Endothelial cell (in vitro differentiated cells): ENCODE data around the gene PXDN. TPM values are rescaled to one million over a fixed set of nuclear protein-coding genes. Genes with fewer than 3 reads are reported as not detected.

Experiments used
- DNase-seq: peaks from one replicate; pipeline ENCODE4 v3.0.0; 2021; ENCODE audit warnings: low spot score
- H3K27ac Mint-ChIP-seq: one replicate; pipeline ENCODE4 v1.8.0; 2021; ENCODE audit warnings: mixed read lengths, inconsistent platforms; ENCODE audit not compliant: unreplicated experiment
- H3K27me3 Mint-ChIP-seq: one replicate; pipeline ENCODE4 v1.8.0; 2021; ENCODE audit warnings: mild to moderate bottlenecking, moderate library complexity, mixed read lengths, inconsistent platforms; ENCODE audit not compliant: unreplicated experiment
- H3K36me3 Mint-ChIP-seq: one replicate; pipeline ENCODE4 v1.8.0; 2021; ENCODE audit warnings: mild to moderate bottlenecking, low read depth, mixed read lengths, inconsistent platforms; ENCODE audit not compliant: unreplicated experiment
- H3K4me1 Mint-ChIP-seq: one replicate; pipeline ENCODE4 v1.8.0; 2021; ENCODE audit warnings: mild to moderate bottlenecking, mixed read lengths, inconsistent platforms; ENCODE audit not compliant: unreplicated experiment
- H3K4me3 Mint-ChIP-seq: one replicate; pipeline ENCODE4 v1.8.0; 2021; ENCODE audit warnings: mild to moderate bottlenecking, mixed read lengths, inconsistent platforms; ENCODE audit not compliant: unreplicated experiment
- H3K9me3 Mint-ChIP-seq: one replicate; pipeline ENCODE4 v1.8.0; 2021; ENCODE audit warnings: mixed read lengths, inconsistent platforms; ENCODE audit not compliant: unreplicated experiment
- CTCF ChIP-seq: fragments of 200-600 bp; sonication (generic); IDR thresholded peaks from one replicate; pipeline ENCODE4 v1.5.0; 2021; ENCODE audit warnings: antibody characterized with exemption; ENCODE audit not compliant: unreplicated experiment
- total RNA-seq: library from RNA; stranded (reverse); fragmentation: NEBNext Ultra II Directional; extraction: Animal tissue kit (Norgen Biotek cat#: 25700); gene quantifications from one replicate; pipeline ENCODE4 v1.2.1, GENCODE V29; 2021; ENCODE audit not compliant: unreplicated experiment

PXDN gene
- total RNA-seq, 1 donor from 2014 or later = 521 TPM

GRCh38 chr2:1751767-1752725 is 7.7 kb upstream of the PXDN start:
- H3K27me3 Mint-ChIP-seq = peaks cover 12% of the 10 kb centered on the region
- no peak overlapping the region for H3K4me3 Mint-ChIP-seq
- peaks cover 2% of the 10 kb centered on the region for H3K36me3 Mint-ChIP-seq
- H3K4me1 Mint-ChIP-seq = peaks cover 5% of the 10 kb centered on the region
- peaks cover 4% of the 10 kb centered on the region for H3K9me3 Mint-ChIP-seq
- DNase-seq = no peak
- H3K27ac Mint-ChIP-seq = no peak overlapping the region
- no peak for TF ChIP-seq CTCF

DNA sequence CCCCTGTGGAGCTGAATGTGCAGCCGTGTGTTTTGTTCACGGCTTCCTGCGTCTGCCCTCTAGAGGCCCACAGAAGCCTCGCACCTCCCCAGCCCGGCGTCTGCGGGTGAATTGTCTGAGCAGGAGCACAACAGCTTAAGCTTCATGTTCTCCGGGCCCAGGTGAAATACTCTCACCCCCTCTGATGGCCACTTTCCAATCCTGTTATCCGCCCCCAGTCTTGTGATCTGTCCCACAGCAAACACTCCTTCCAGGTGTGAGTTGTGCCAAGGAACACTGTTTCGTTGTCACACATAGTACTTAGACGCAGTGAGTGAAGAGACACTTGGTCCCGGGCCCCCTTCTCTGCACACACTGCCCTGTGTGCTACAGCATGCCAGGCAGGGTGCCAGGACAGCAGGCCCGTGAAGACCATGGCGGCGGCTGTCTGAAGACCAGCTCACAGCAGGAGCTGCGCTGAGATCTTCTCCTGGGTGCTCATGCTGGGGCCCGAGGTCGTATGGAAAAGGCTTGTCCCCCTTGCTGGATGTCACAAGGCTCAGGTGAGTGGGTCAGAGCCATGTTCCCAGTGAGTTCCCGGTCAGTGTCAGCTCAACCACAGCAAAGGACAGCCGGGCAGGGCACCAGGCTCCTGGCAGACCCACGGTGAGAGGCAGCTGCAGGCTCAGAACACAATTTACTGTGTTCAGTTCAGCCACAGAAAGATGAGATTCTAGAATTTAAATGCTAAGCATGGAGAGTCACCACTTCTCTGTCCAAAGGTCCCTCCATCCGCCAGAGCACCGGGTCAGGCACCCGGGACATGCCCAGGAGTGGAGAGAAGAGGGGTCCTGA is 6.8 kb upstream of the PXDN start:
- DNase-seq = peak; percentile 78
- Mint-ChIP-seq H3K4me1 (peaks cover 11% of the 10 kb centered on the region), H3K4me3 (no peak overlapping the region), H3K36me3 (peaks cover 9% of the 10 kb centered on the region), H3K27ac (no peak overlapping the region), H3K27me3 (peaks cover 14% of the 10 kb centered on the region), H3K9me3 (peaks cover 4% of the 10 kb centered on the region)
- peak; percentile 44 for TF ChIP-seq CTCF

- peaks cover 12% of the 10 kb centered on the region for H3K4me1 Mint-ChIP-seq
- H3K9me3 Mint-ChIP-seq = peaks cover 4% of the 10 kb centered on the region
- TF ChIP-seq CTCF = no peak
- no peak for DNase-seq
- no peak overlapping the region for H3K27ac Mint-ChIP-seq
- H3K4me3 Mint-ChIP-seq = no peak overlapping the region
- peaks cover 13% of the 10 kb centered on the region for H3K36me3 Mint-ChIP-seq
- H3K27me3 Mint-ChIP-seq = peaks cover 17% of the 10 kb centered on the region
Measured at GRCh38 chr2:1750270-1750932, 6.1 kb upstream of the PXDN start.

- Mint-ChIP-seq H3K27ac (no peak overlapping the region), H3K36me3 (peaks cover 13% of the 10 kb centered on the region), H3K4me1 (peaks cover 15% of the 10 kb centered on the region), H3K27me3 (peaks cover 19% of the 10 kb centered on the region), H3K9me3 (no peaks in the 10 kb centered on the region), H3K4me3 (no peak overlapping the region)
- no peak for TF ChIP-seq CTCF
- no peak for DNase-seq
Measured at GRCh38 chr2:1749489-1750119, 5.3 kb upstream of the PXDN start.
